ENCODE measurements around the gene HLA-DPB1. TPM values are rescaled to one million over a fixed set of nuclear protein-coding genes. Genes with fewer than 3 reads are reported as not detected.

HLA-DPB1 gene
- total and polyA plus RNA-seq, 2 experiments from 2014 or later = 12.5 to 17.8 TPM

GRCh38 chr6:33117811-33118277 is 42.1 kb downstream of the HLA-DPB1 start:
- Histone ChIP-seq H3K9ac (no peak overlapping the region), H3K4me3 (no peak overlapping the region), H3F3A (ENCODE audit: insufficient read depth) (no peaks in the 10 kb centered on the region), H3K9me2 (ENCODE audit: insufficient read depth) (no peaks in the 10 kb centered on the region), H3K79me2 (ENCODE audit: insufficient read depth) (no peaks in the 10 kb centered on the region), H3K4me1 (ENCODE audit: insufficient read depth) (no peaks in the 10 kb centered on the region), H3K9me3 (ENCODE audit: low read depth) (no peaks in the 10 kb centered on the region), H3K27ac (no peak overlapping the region), H3K27me3 (replicated peaks; ENCODE audit: insufficient read depth) (peaks cover 63% of the 10 kb centered on the region), H3K36me3 (ENCODE audit: low read depth) (no peaks in the 10 kb centered on the region), H4K20me1 (ENCODE audit: insufficient read depth) (no peaks in the 10 kb centered on the region), H3K4me2 (ENCODE audit: unreplicated experiment) (no peak overlapping the region), H2AFZ (no peak overlapping the region)
- TF ChIP-seq EZH2 (IDR thresholded peaks at IDR 0.05; ENCODE audit: insufficient read depth, poor library complexity, severe bottlenecking) = no peak
- no peak for TF ChIP-seq EZH2phosphoT487 (IDR thresholded peaks at IDR 0.05; ENCODE audit: insufficient read depth, low read depth)
- 5 to 11% methylated on average over 9 of the region's 9 CpGs for WGBS, 2 experiments (ENCODE audit: low coverage in 1 of 2, low lambda C conversion rate in 2 of 2, missing lambda C conversion rate in 2 of 2)
- no peak for DNase-seq
- in situ Hi-C loops (cut with MboI) = no loop called here

GRCh38 chr6:33118525-33119123 is 42.8 kb downstream of the HLA-DPB1 start:
- Histone ChIP-seq H3K36me3 (ENCODE audit: low read depth) (no peaks in the 10 kb centered on the region), H3K79me2 (ENCODE audit: insufficient read depth) (no peaks in the 10 kb centered on the region), H3K9me3 (ENCODE audit: low read depth) (no peaks in the 10 kb centered on the region), H3F3A (ENCODE audit: insufficient read depth) (no peaks in the 10 kb centered on the region), H4K20me1 (ENCODE audit: insufficient read depth) (no peaks in the 10 kb centered on the region), H3K27ac (no peak overlapping the region), H3K27me3 (replicated peaks; ENCODE audit: insufficient read depth) (peaks cover 56% of the 10 kb centered on the region), H3K9me2 (ENCODE audit: insufficient read depth) (no peaks in the 10 kb centered on the region), H3K4me3 (no peak overlapping the region), H3K9ac (no peak overlapping the region), H3K4me1 (ENCODE audit: insufficient read depth) (no peaks in the 10 kb centered on the region), H3K4me2 (ENCODE audit: unreplicated experiment) (no peak overlapping the region), H2AFZ (no peak overlapping the region)
- 0% methylated on average over 3 of the region's 3 CpGs for whole genome bisulfite sequencing, 2 experiments (ENCODE audit: low coverage in 1 of 2, low lambda C conversion rate in 2 of 2, missing lambda C conversion rate in 2 of 2)
- in situ Hi-C loops (cut with MboI) = no loop called here
- no peak for TF ChIP-seq EZH2 (IDR thresholded peaks at IDR 0.05; ENCODE audit: insufficient read depth, poor library complexity, severe bottlenecking)
- no peak for TF ChIP-seq EZH2phosphoT487 (IDR thresholded peaks at IDR 0.05; ENCODE audit: insufficient read depth, low read depth)
- DNase-seq = peak; percentile 54

GRCh38 chr6:33120001-33120400 is 44.2 kb downstream of the HLA-DPB1 start:
- Histone ChIP-seq H3K4me2 (ENCODE audit: unreplicated experiment) (no peak overlapping the region), H3K36me3 (ENCODE audit: low read depth) (no peaks in the 10 kb centered on the region), H3K4me1 (ENCODE audit: insufficient read depth) (no peaks in the 10 kb centered on the region), H3K9ac (no peak overlapping the region), H3K27me3 (replicated peaks; ENCODE audit: insufficient read depth) (peaks cover 42% of the 10 kb centered on the region), H2AFZ (no peak overlapping the region), H3K27ac (no peak overlapping the region), H3K9me2 (ENCODE audit: insufficient read depth) (no peaks in the 10 kb centered on the region), H3K4me3 (no peak overlapping the region), H4K20me1 (ENCODE audit: insufficient read depth) (no peaks in the 10 kb centered on the region), H3F3A (ENCODE audit: insufficient read depth) (no peaks in the 10 kb centered on the region), H3K79me2 (ENCODE audit: insufficient read depth) (no peaks in the 10 kb centered on the region), H3K9me3 (ENCODE audit: low read depth) (no peaks in the 10 kb centered on the region)
- no peak for DNase-seq
- TF ChIP-seq EZH2phosphoT487 (IDR thresholded peaks at IDR 0.05; ENCODE audit: insufficient read depth, low read depth) (no peak), EZH2 (IDR thresholded peaks at IDR 0.05; ENCODE audit: insufficient read depth, poor library complexity, severe bottlenecking) (no peak)
- in situ Hi-C loops (cut with MboI) = no loop called here
- WGBS, 2 experiments (ENCODE audit: low coverage in 1 of 2, low lambda C conversion rate in 2 of 2, missing lambda C conversion rate in 2 of 2) = 62 to 63% methylated on average over 3 of the region's 3 CpGs

GRCh38 chr6:33123181-33123580 is 47.4 kb downstream of the HLA-DPB1 start:
- Histone ChIP-seq H3K36me3 (ENCODE audit: low read depth) (no peaks in the 10 kb centered on the region), H3K4me1 (ENCODE audit: insufficient read depth) (no peaks in the 10 kb centered on the region), H4K20me1 (ENCODE audit: insufficient read depth) (no peaks in the 10 kb centered on the region), H3K9ac (no peak overlapping the region), H2AFZ (no peak overlapping the region), H3F3A (ENCODE audit: insufficient read depth) (no peaks in the 10 kb centered on the region), H3K9me3 (ENCODE audit: low read depth) (no peaks in the 10 kb centered on the region), H3K27ac (no peak overlapping the region), H3K79me2 (ENCODE audit: insufficient read depth) (no peaks in the 10 kb centered on the region), H3K4me3 (no peak overlapping the region), H3K27me3 (replicated peaks; ENCODE audit: insufficient read depth) (peaks cover 20% of the 10 kb centered on the region; the same call in 1 of the 2 replicates), H3K4me2 (ENCODE audit: unreplicated experiment) (no peak overlapping the region), H3K9me2 (ENCODE audit: insufficient read depth) (no peaks in the 10 kb centered on the region)
- no peak for DNase-seq
- in situ Hi-C loops (cut with MboI) = no loop called here
- 48 to 56% methylated on average over 6 of the region's 6 CpGs for WGBS, 2 experiments (ENCODE audit: low coverage in 1 of 2, low lambda C conversion rate in 2 of 2, missing lambda C conversion rate in 2 of 2)
- TF ChIP-seq EZH2phosphoT487 (IDR thresholded peaks at IDR 0.05; ENCODE audit: insufficient read depth, low read depth) (no peak), EZH2 (IDR thresholded peaks at IDR 0.05; ENCODE audit: insufficient read depth, poor library complexity, severe bottlenecking) (no peak)

Measured in GM23248 (cell line).